GM12873 (cell line): ENCODE results near the gene MED13.

Experiments
- CTCF ChIP-seq: IDR thresholded peaks from 2 replicates; pipeline ENCODE4 v1.5.1; 2012; ENCODE audit warnings: low read depth, mild to moderate bottlenecking, moderate library complexity, low read length, control low read depth; ENCODE audit not compliant: insufficient read depth; ENCODE audit errors: missing control alignments

MED13 gene

GRCh38 chr17:62105357-62105756, 40.3 kb upstream of the MED13 start:
- no peak for TF ChIP-seq CTCF

GRCh38 chr17:62101515-62101914, 36.4 kb upstream of the MED13 start:
- TF ChIP-seq CTCF: no peak

- TF ChIP-seq CTCF: no peak
Measured at GRCh38 chr17:62101090-62101489, 36.0 kb upstream of the MED13 start.

GRCh38 chr17:62100055-62100454, 35.0 kb upstream of the MED13 start:
- TF ChIP-seq CTCF: no peak

- TF ChIP-seq CTCF: no peak
Measured at GRCh38 chr17:62099532-62099931, 34.5 kb upstream of the MED13 start.

GRCh38 chr17:62098623-62099231, 33.6 kb upstream of the MED13 start:
- TF ChIP-seq CTCF: no peak

- TF ChIP-seq CTCF: no peak
Measured at GRCh38 chr17:62096401-62096670, 31.3 kb upstream of the MED13 start.
